ENCODE data around the gene NEU1.

GRCh38 chr6:31899882-31900722, 37.5 kb upstream of the NEU1 start:
- TF ChIP-seq CTCF (IDR thresholded peaks at IDR 0.05) = no peak
- TF ChIP-seq POLR2A (IDR thresholded peaks at IDR 0.05) = no peak
